Dermis blood vessel endothelial cell (primary cell): ENCODE results near the gene SPDYE3. TPM values are rescaled to one million over a fixed set of nuclear protein-coding genes. Genes with fewer than 3 reads are reported as not detected.
"Not testable (repeated sequence)": the region's sequence is repeated elsewhere in the genome, so short reads cannot be mapped to it uniquely, and the experiment has no call there.

ENCODE experiments used
- DNase-seq: peaks from one replicate; pipeline ENCODE4 v3.0.0; 2010
- total RNA-seq: library from RNA; depleted of rRNA; stranded (reverse); fragments of >200 nt; gene quantifications from 2 replicates; pipeline ENCODE4 v1.2.3, GENCODE V29; 2014

SPDYE3 gene
- total RNA-seq, 1 donor from 2014 or later = not detected

DNA sequence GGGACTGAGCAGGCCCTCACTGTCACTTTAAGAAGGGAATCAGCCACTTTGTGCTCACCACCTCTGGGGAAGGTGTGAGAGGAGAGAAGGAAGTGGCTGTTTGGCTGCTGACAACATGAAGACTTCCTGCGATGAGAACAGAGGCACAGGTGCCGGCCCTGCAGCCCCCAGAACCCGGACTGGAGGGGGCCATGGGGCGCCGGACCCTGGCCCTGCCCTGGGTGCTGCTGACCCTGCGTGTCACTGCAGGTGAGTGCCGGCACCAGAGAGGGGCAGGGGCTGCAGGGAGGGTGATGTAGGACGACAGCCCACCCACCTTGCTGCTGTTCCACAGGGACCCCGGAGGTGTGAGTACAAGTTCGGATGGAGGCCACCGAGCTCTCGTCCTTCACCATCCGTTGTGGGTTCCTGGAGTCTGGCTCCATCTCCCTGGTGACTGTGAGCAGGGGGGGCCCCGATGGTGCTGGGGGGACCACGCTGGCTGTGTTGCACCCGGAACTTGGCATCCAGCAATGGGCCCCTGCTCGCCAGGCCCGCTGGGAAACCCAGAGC lies 44.8 kb downstream of the SPDYE3 start:
- DNase-seq = not testable (repeated sequence)

DNA sequence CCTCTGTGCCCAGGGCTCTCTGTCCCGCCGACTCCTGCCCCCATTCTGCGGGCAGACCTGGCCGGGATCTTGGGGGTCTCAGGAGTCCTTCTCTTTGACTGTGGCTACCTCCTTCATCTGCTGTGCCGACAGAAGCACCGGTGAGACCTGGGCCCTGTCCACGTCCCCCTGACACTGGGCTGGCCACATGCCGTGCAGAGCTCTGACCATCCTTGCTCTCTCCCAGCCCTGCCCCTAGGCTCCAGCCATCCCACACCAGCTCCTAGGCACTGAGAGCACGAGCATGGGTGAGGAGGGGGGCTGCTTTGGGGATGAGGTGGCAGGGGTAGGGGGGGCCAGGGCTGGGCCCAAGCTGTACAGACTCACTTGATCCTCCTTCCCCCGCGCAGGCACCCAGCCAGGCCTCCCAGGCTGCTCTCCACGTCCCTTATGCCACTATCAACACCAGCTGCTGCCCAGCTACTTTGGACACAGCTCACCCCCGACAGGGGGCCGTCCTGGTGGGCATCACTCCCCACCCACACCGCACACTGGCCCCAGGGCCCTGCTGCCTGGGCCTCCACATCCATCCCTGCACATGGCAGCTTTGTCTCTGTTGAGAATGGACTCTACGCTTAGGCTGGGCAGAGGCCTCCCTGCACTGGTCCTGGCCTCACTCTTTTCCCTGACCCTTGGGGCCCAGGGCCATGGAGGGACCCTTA lies 45.6 kb downstream of the SPDYE3 start:
- no peak for DNase-seq

DNA sequence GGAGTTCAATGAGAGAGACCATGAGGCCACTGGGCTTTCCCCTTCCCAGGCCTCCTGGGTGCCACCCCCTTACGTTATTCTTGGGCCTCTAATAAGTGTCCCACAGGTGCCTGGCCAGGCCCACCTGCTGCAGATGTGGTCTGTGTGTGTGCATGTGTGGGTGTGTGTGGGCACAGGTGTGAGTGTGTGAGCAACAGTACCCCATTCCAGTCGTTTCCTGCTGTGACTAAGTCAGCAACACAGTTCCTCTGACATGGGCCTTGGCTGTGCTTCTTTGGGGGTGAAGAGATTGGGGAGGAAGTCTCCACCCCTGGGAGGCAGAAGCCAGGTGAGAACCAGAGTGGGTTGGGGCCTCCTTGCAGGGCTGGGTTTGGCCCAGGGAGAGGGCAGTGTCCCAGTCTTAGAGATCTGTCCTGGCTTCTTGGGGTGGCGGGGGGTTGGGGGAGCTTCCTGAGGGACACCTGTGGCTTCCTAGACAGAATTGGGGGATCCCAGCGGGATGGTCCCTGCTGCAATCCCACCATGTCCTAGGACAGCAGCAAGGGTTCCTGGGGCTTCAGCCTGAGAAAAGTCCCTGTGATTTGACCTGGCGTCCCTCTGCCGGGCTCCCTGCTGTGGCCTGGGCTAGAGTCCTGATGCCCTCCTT lies 46.3 kb downstream of the SPDYE3 start:
- DNase-seq = no peak

DNA sequence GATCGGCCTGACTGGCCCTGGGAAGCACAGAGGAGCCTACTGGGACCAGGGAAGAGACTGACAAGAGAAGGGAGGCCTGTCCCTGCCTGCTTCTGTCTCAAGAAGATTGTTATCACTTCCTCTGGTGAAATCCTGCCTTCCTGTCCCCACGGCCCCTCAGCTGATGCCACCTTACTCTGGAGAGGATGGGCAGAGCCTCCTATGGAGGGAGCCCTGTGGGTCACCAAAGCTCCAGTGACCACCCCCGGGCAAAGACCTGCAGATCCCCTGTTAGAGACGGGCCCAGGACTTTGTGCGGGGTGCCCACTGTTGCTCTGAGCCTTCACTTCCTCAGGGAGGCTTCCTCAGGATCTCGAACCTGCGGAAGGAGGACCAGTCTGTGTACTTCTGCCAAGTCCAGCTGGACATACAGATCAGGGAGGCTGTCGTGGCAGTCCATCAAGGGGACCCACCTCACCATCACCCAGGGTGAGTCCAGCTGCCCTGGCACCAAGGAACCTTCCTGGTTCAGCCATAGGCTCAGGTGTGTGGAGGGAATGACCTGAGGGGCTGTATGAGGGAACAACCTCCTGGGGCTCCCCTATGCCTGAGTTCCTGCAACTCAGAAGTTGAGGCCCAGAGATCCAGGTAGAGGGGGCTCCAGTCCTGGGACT lies 49.0 kb downstream of the SPDYE3 start:
- DNase-seq = no peak

DNA sequence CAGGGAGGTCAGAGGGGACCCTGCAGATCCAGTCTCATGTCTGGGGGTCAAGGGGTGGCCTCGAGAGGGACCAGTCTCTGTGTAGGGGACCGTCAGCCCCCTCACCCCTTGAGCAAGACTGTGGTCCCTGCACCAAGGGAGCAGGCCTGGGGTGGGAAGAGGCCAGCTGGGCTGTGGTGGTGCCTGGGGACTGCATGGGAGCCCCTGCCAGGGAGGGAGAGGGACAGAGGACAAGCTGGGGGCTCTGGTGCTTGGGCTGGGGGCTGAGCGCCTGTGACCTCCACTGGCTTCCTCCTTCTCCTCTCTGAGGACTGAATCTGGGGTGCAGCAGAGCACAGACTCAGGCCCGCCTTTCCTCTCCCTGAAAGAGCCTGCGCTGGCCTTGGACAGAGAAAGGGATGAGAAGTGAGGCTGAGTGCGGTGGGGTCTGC lies 49.6 kb downstream of the SPDYE3 start:
- no peak for DNase-seq

DNA sequence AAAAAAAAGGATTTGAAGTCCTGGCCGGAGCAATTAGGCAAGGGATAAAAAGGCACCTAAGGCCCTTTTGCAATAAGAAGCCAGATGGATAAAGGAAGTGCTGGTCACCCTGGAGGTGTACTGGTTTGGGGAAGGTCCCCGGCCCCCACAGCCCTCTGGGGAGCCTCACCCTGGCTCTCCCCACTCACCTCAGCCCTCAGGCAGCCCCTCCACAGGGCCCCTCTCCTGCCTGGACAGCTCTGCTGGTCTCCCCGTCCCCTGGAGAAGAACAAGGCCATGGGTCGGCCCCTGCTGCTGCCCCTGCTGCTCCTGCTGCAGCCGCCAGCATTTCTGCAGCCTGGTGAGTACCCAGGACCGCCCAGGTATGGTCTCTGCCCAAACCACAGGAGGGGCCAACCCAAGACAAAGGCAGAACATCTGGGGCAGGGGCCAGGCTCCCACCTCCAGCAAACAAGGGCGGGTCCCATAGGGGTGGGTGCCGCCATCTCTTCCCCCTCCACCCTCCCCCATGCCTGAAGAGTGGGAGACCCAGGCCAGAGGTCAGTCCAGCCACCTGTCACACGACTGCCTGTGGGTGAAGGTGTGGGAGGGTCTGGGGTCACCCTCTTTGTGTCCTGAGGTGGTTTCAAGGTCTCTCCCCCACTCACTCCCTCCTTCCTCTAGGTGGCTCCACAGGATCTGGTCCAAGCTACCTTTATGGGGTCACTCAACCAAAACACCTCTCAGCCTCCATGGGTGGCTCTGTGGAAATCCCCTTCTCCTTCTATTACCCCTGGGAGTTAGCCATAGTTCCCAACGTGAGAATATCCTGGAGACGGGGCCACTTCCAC lies 50.7 kb downstream of the SPDYE3 start, which contains the start of gene PILRB:
PILRB (plus strand) TSS at position 91 of the 830 bp plus-strand sequence; CDS start at position 277, 186 bp downstream.
- no peak for DNase-seq

DNA sequence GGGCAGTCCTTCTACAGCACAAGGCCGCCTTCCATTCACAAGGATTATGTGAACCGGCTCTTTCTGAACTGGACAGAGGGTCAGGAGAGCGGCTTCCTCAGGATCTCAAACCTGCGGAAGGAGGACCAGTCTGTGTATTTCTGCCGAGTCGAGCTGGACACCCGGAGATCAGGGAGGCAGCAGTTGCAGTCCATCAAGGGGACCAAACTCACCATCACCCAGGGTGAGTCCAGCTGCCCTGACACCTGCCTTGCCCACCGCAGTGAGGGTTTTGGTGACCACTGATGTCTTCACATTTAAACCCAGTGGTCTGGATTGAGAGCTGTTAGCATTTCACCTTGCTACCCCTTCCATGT lies 51.3 kb downstream of the SPDYE3 start:
- DNase-seq = no peak

DNA sequence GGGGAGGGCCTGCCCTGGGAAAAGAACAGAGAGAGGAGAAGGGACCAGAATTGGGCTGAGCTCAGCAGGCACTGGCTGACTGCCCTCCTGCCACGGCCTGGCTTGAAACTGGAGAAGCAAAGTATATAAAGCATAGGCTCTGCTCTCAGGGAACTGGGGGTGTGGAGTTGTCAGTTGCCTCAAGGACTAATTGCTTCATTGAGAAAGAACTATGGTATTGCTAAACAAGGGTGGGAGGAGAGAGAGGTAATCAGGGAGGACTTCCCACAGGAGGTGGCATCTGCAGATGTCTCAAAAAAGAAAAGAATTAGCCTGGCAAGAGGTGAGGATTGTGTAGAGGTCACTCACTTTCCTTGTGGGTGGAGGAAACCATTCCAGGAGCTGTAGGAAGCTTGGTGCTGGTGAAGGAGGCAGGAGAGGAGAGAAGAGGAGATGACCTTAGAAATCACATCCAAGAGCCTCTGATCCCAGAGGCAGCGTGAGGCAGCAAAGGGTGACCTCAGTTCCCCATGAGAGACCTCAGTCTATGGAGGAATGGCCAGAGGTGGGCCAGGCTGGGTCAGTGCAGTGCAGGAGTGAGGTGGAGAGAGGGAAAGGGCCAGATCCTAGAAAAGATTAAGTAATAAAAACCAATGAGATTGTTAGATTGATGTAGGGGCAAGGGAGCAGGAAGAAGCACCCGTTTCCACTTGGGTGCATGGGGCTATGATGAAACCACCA lies 52.8 kb downstream of the SPDYE3 start:
- no peak for DNase-seq

DNA sequence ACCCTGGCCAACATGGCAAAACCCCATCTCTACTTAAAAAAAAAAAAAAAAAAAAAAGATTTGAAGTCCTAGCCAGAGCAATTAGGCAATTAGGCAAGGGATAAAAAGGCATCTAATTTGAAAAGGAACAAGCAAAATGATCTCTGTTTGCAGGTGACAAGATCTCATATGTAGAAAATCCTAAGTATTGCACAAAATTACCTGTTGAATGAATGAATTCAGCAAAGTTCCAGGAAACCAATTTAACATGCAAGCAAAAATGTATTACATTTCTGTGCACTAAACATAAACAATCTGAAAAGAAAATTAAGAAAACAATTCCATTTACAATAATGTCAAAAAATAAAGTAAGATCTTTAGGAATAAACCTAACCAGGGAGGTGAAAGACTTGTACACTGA lies 55.6 kb downstream of the SPDYE3 start:
- DNase-seq = no peak

DNA sequence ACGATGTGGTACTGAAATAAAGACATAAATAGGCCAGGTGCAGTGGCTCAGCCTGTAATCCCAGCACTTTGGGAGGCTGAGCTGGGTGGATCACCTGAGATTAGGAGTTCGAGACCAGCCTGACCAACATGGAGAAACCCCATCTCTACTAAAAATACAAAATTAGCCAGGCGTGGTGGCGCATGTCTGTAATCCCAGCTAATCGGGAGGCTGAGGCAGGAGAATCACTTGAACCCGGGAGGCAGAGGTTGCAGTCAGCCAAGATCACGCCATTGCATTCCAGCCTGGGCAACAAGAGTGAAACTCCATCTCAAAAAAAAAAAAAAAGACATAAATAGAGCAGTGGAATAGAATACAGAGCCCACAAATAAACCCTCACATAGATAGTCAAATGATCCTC lies 56.3 kb downstream of the SPDYE3 start:
- DNase-seq = not testable (repeated sequence)

DNA sequence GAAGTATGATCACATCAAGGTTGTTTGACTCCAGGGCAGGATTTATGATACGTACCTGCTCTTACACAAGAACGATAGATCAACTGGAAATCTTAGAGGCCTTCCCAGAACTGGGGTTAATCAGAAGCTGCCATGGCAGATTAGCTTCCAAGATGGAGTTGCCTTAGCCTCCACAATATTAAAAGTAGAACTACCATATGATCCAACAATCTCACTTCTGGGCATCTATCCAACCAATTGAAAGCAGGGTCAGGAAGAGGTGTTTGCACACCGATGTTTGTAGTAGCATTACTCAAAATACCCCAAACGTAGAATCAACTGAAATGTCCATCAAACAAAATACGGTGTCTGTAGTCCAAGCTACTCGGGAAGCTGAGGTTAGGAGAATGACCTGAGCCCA lies 57.0 kb downstream of the SPDYE3 start:
- DNase-seq = no peak

DNA sequence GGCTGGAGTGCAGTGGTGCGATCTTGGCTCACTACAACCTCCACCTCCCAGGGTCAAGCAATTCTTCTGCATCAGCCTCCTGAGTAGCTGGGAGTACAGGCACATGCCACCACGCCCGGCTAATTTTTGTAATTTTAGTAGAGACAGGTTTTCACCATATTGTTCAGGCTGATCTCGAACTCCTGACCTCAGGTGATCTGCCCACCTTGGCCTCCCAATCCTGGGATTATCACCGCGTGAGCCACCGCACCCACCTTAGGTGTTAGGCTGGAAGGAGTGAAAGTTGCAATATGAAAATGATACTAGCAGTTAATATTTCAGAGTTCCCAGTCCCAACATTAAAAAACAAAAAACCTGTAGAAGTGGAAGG lies 58.5 kb downstream of the SPDYE3 start:
- not testable (repeated sequence) for DNase-seq

DNA sequence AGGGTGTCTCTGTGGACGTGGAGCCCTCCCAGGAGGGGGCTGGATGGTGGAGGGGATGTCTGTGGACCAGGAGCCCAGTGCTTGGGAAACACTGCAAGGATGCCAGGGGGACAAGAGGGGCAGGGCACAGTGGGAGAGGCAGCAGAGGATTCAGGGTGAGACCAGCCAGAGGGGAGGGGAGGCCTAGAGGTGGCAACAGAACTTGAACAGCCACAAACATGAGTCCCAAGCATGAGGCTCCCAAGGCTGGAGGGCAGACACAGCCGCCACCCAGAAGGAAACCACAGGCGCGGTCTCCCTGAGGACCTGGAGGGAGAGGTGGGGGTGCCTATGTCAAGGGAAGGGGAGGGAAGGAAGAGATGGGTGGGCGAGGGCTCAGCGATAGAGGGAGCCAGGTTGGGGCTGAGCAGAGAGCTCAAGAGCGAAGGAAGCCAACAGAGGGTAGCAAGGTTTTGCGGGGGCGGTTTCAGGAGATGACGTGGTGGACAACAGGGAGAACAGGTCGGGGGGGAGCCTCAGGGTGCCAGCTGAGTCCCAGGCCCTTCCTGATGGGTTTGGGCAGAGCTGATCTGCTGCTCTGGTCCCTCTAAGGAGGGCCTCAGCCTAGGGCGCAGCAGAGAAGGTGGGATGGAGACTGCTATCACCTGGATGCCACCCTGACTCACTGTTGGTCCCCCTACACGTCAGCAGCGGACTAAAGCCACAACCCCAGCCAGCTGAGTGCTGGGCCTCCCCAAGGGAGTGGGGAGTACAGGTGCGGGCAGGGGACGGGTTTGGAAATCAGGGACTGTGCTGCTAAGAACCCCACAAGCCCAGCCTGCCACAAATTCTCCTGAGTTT lies 59.1 kb downstream of the SPDYE3 start:
- no peak for DNase-seq

DNA sequence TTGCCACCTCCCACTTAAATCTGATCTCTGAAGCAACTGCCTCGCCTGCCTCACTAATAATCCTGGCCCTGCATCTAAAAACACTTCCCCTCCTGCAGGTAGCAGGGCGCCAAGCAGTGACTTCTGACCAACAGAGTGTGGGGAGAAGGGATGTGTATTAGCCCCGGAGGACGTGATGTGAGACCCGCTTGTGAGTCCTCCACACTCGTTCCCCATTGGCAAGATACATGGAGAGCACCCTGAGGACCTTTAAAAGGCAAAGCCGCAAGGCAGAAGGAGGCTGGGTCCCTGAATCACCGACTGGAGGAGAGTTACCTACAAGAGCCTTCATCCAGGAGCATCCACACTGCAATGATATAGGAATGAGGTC lies 59.7 kb downstream of the SPDYE3 start:
- no peak for DNase-seq

DNA sequence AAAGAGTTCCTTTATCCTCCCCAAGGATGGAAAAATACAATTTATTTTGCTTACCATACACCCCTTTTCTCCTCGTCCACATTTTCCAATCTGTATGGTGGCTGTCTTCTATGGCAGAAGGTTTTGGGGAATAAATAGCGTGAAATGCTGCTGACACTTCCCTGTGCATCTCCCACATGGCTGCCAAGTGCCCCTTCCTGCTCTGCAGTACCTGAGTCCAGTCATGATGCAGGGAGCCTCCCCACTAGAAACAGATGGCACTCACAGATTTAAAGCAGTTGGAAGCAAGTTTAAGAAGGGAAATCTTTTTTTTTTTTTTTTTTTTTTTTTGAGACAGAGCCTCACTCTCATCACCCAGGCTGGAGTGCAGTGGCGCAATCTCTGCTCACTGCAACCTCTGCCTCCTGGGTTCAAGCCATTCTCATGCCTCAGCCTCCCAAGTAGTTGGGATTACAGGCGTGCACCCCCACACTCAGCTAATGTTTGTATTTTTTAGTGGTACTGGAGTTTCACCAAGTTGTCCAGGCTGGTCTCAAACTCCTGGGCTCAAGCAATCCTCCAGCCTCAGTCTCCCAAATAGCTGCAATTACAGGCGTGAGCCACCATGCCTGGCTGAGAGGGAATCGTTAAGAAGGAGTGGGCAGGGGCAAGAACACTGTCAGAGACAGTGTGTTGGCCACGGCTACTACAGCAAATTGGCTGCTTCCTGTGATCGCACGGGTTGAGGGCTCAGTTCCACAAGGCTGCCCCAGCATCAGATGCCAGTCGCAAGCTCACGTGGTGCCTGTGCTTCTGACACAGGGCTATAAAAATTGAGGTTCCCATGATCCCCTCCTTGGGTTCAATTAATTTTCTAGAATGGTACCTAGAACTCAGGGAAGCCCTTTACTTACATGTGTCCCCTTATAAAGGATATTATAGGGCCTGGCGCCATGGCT lies 60.4 kb downstream of the SPDYE3 start:
- DNase-seq = no peak

DNA sequence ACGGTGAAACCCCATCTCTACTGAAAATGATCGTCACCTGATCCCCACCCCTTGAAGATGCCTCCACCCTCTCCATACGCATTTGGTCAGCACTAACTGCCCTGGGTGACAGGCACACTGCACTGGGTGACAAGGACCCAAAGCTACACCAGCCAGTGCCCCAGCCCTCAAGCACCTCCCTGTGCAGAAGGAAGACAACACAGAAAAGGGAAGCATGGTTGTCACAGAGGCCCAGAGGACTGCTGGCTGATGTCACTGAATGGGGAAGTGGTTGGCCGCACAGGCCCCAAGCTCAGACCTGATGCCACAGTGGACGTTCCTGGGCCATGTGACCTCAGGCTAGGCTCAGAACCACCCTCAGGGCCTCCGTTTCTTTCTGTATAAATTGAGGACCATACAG lies 61.6 kb downstream of the SPDYE3 start:
- DNase-seq = no peak

DNA sequence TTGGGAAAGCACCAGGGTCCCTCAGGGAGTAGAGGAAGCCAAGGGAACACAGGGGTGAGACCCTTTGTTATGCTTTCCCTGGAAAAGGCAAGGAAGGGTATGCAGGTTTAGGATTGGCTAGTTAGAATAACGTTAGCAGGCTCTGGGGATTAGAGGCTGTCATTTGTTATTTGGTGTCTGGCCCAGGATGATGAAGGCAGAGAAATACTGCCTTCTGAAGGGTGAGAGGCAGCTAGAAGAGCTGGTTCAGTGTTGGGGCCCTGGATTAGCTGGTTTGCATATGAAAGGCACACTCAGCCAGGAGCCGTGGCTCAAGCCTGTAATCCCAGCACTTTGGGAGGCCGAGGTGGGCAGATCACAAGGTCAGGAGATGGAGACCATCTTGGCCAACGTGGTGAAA lies 62.8 kb downstream of the SPDYE3 start:
- DNase-seq = no peak

DNA sequence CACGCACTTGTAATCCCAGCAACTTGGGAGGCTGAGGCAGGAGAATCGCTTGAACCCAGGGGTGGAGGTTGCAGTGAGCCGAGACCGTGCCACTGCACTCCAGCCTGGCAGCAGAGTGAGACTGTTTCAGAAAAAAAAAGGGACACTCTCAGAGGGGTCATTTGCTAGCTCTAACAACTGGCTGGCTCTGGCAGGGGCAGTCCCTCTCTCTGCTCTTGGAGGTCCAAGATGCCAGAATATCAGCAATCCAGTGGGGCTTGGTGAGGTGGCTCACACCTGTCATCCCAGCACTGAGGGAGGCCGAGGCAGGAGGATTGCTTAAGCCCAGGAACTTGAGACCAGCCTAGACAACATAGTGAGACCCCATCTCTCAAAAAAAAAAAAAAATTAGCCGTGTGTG lies 63.2 kb downstream of the SPDYE3 start:
- DNase-seq = no peak

DNA sequence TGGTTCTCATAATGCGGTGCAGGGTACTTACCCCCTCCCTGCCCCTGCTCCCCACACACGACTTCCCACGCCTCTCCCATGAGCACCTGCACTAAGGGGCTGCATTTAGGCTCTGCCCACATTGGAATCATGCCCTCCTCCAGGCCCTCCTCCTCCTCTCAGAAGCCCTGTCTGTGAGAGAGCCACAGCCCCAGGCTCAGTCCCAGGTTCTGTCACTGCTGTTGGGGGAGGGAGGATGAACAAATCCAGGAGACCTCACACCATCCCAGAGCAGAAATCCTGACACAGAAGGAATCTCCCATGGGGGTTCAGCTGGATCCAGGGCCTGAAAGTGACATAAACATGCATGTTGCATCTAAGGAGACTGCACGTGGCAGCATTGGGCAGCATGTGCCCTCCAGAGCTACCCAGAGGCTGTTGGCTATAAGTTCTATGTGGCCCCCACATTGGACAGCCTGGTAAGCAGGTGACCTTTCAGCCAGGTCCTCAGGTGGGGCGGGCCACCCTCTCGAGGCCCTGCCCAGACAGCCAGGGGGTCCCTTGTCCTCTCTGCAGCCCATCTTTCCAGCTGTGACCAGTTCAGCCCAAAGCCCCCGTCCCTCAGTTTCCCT lies 64.2 kb downstream of the SPDYE3 start:
- DNase-seq = no peak
